ENCODE results near the gene ARHGAP1. TPM values are rescaled to one million over a fixed set of nuclear protein-coding genes. Genes with fewer than 3 reads are reported as not detected.

ARHGAP1 gene
- total and polyA plus RNA-seq, 2 of the 13 experiments (the other 11 are each of a cell fraction or from before 2014, with no cell fraction given): 18.6 to 30.3 TPM

DNA sequence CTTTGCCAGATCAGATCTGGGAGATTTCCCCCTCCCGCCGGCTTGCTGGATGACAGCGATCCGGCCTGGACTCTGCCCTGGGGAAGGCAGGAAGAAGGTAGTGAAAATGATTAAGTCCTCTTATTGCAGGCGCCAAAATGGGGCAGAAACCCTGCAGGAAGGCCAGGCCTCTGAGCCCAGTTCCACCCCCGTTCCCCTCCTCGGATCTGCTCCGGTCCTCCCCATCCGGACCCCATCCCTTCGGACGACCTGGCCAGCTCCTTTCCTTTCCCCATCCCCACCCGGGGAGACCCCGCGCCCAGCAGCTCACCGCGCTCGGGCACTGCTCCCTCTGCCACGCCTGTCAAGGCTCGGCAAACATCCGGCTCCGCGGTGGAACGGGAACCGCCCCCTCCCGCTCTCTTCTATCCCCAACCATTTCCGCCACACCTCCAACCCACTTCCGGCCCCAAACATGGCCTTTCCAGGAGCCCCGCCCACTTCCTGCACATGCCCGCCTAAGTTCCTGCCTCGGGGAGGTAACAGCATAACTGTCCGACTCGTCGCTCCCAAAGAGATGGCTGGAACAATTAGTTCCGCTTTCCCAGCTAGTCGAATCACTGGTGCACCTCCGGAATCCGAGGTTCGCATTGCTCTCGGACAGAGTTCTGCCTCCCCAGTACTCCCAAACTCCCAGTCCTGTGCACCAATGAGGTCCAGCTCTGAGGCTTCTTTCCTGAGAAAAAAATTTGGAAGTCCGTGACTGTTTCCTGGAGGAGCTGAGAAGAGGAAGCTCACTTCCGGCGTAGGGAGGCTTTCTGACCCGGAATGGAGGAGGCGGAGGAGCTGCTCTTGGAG is at the start of gene ARHGAP1, which contains the start of gene ZNF408 (continued):
- TF ChIP-seq MATR3 (CRISPR knock-in tag; IDR thresholded peaks at IDR 0.05) (no peak), SP4 (CRISPR knock-in tag; IDR thresholded peaks at IDR 0.05) (peak; percentile 71; the same call in 1 of the 2 replicates), CENPX (CRISPR knock-in tag; IDR thresholded peaks at IDR 0.05) (no peak), NFE2L1 (CRISPR knock-in tag; IDR thresholded peaks at IDR 0.05; ENCODE audit: borderline replicate concordance) (no peak), ZNF496 (CRISPR knock-in tag; IDR thresholded peaks at IDR 0.05; ENCODE audit: insufficient replicate concordance) (no peak), SKI (IDR thresholded peaks at IDR 0.05; ENCODE audit: partially characterized antibody) (peak; percentile 18), NR2F2 (IDR thresholded peaks at IDR 0.05; ENCODE audit: borderline replicate concordance, low read depth) (peak; percentile 70; the same call in 1 of the 2 replicates), KDM6A (CRISPR knock-in tag; IDR thresholded peaks at IDR 0.05; ENCODE audit: low read depth) (no peak), REXO4 (CRISPR knock-in tag; IDR thresholded peaks at IDR 0.05; ENCODE audit: borderline replicate concordance) (no peak), ZMYM4 (CRISPR knock-in tag; IDR thresholded peaks at IDR 0.05) (peak; percentile 34; the same call in 1 of the 2 replicates), KMT2B (CRISPR knock-in tag; IDR thresholded peaks at IDR 0.05) (peak; percentile 80), ZNF777 (CRISPR knock-in tag; IDR thresholded peaks at IDR 0.05) (no peak; the same call in 1 of the 2 replicates), MED13 (CRISPR knock-in tag; IDR thresholded peaks at IDR 0.05) (peak; percentile 52; the same call in 1 of the 2 replicates), ZNF720 (CRISPR knock-in tag; IDR thresholded peaks at IDR 0.05) (no peak), ZNF224 (CRISPR knock-in tag; IDR thresholded peaks at IDR 0.05) (no peak; the same call in 1 of the 2 replicates), TARDBP (CRISPR knock-in tag; IDR thresholded peaks at IDR 0.05) (peak; percentile 89), DR1 (CRISPR knock-in tag; IDR thresholded peaks at IDR 0.05) (peak; percentile 67; the same call in 1 of the 2 replicates), ZNF20 (CRISPR knock-in tag; IDR thresholded peaks at IDR 0.05) (no peak), ZNF333 (CRISPR knock-in tag; IDR thresholded peaks at IDR 0.05; ENCODE audit: borderline replicate concordance) (no peak), NR2C2 (CRISPR knock-in tag; IDR thresholded peaks at IDR 0.05; ENCODE audit: borderline replicate concordance) (peak; percentile 95), XRCC5 (optimal IDR thresholded peaks at IDR 0.05; ENCODE audit: low read length) (peak; percentile 98), BORCS8-MEF2B (CRISPR knock-in tag; IDR thresholded peaks at IDR 0.05) (no peak), ZEB1 (IDR thresholded peaks at IDR 0.05; ENCODE audit: insufficient replicate concordance, low read depth) (no peak)
- TF ChIP-seq, protein P1, sequence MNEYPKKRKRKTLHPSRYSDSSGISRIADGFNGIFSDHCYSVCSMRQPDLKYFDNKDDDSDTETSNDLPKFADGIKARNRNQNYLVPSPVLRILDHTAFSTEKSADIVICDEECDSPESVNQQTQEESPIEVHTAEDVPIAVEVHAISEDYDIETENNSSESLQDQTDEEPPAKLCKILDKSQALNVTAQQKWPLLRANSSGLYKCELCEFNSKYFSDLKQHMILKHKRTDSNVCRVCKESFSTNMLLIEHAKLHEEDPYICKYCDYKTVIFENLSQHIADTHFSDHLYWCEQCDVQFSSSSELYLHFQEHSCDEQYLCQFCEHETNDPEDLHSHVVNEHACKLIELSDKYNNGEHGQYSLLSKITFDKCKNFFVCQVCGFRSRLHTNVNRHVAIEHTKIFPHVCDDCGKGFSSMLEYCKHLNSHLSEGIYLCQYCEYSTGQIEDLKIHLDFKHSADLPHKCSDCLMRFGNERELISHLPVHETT (CRISPR knock-in tag; conservative IDR thresholded peaks at IDR 0.05): peak; percentile 77
- TF ChIP-seq, protein P2, sequence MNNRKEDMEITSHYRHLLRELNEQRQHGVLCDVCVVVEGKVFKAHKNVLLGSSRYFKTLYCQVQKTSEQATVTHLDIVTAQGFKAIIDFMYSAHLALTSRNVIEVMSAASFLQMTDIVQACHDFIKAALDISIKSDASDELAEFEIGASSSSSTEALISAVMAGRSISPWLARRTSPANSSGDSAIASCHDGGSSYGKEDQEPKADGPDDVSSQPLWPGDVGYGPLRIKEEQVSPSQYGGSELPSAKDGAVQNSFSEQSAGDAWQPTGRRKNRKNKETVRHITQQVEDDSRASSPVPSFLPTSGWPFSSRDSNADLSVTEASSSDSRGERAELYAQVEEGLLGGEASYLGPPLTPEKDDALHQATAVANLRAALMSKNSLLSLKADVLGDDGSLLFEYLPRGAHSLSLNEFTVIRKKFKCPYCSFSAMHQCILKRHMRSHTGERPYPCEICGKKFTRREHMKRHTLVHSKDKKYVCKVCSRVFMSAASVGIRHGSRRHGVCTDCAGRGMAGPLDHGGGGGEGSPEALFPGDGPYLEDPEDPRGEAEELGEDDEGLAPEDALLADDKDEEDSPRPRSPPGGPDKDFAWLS (CRISPR knock-in tag; IDR thresholded peaks at IDR 0.05; ENCODE audit: borderline replicate concordance): no peak
- TF ChIP-seq, protein P3, sequence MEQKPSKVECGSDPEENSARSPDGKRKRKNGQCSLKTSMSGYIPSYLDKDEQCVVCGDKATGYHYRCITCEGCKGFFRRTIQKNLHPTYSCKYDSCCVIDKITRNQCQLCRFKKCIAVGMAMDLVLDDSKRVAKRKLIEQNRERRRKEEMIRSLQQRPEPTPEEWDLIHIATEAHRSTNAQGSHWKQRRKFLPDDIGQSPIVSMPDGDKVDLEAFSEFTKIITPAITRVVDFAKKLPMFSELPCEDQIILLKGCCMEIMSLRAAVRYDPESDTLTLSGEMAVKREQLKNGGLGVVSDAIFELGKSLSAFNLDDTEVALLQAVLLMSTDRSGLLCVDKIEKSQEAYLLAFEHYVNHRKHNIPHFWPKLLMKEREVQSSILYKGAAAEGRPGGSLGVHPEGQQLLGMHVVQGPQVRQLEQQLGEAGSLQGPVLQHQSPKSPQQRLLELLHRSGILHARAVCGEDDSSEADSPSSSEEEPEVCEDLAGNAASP (CRISPR knock-in tag; IDR thresholded peaks at IDR 0.05; ENCODE audit: borderline replicate concordance): no peak
- TF ChIP-seq, protein P4, sequence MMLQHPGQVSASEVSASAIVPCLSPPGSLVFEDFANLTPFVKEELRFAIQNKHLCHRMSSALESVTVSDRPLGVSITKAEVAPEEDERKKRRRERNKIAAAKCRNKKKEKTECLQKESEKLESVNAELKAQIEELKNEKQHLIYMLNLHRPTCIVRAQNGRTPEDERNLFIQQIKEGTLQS (CRISPR knock-in tag; IDR thresholded peaks at IDR 0.05): no peak

All from HepG2 (cell line).